HG03196 (cell line): Measurements from ENCODE around the gene EFCAB11.
"Not testable (repeated sequence)": the region's sequence is repeated elsewhere in the genome, so short reads cannot be mapped to it uniquely, and the experiment has no call there.

Experiments used
- ATAC-seq: cut with Tn5 transposase; IDR thresholded peaks from one replicate; pipeline ENCODE4 v1.9.1; 2021; ENCODE audit not compliant: unreplicated experiment

EFCAB11 gene

GRCh38 chr14:89912667-89913211, 41.8 kb downstream of the EFCAB11 start:
- ATAC-seq, result no peak

GRCh38 chr14:89912221-89912620, 42.3 kb downstream of the EFCAB11 start:
- ATAC-seq, result no peak

GRCh38 chr14:89911010-89911919, 43.3 kb downstream of the EFCAB11 start:
- ATAC-seq, result no peak

GRCh38 chr14:89910691-89911009, 43.9 kb downstream of the EFCAB11 start:
- no peak for ATAC-seq

- ATAC-seq, result no peak
Observed at GRCh38 chr14:89909586-89909985, 44.9 kb downstream of the EFCAB11 start.

- no peak for ATAC-seq
Observed at GRCh38 chr14:89908712-89909450, 45.6 kb downstream of the EFCAB11 start.

- no peak for ATAC-seq
Observed at GRCh38 chr14:89907655-89908054, 46.9 kb downstream of the EFCAB11 start.

- ATAC-seq, result no peak
Observed at GRCh38 chr14:89906000-89906399, 48.5 kb downstream of the EFCAB11 start.

GRCh38 chr14:89903340-89903952, 51.1 kb downstream of the EFCAB11 start:
- ATAC-seq, result no peak

- ATAC-seq, result no peak
Observed at GRCh38 chr14:89902881-89903280, 51.6 kb downstream of the EFCAB11 start.

- no peak for ATAC-seq
Observed at GRCh38 chr14:89900802-89901201, 53.7 kb downstream of the EFCAB11 start.

GRCh38 chr14:89899917-89900663, 54.4 kb downstream of the EFCAB11 start:
- no peak for ATAC-seq

- no peak for ATAC-seq
Observed at GRCh38 chr14:89899291-89899690, 55.2 kb downstream of the EFCAB11 start.

GRCh38 chr14:89893388-89893787, 61.1 kb downstream of the EFCAB11 start:
- ATAC-seq, result not testable (repeated sequence)

GRCh38 chr14:89892953-89893352, 61.6 kb downstream of the EFCAB11 start:
- ATAC-seq, result no peak

GRCh38 chr14:89891721-89892120, 62.8 kb downstream of the EFCAB11 start:
- ATAC-seq, result not testable (repeated sequence)

- no peak for ATAC-seq
Observed at GRCh38 chr14:89891055-89891454, 63.5 kb downstream of the EFCAB11 start.

GRCh38 chr14:89890589-89890988, 63.9 kb downstream of the EFCAB11 start:
- ATAC-seq, result no peak

- no peak for ATAC-seq
Observed at GRCh38 chr14:89889626-89890025, 64.9 kb downstream of the EFCAB11 start.

- no peak for ATAC-seq
Observed at GRCh38 chr14:89884761-89885160, 69.8 kb downstream of the EFCAB11 start.

- no peak for ATAC-seq
Observed at GRCh38 chr14:89881839-89882238, 72.7 kb downstream of the EFCAB11 start.
